H1 (cell line): ENCODE data around the gene ACTN3.

ENCODE experiments used
- EP300 ChIP-seq, 2 experiments: IDR thresholded peaks; 1 replicate in 1 of 2; 2 replicates in 1 of 2; pipeline ENCODE4 v1.6.1; 2011 to 2012; ENCODE audit warnings: low read depth in 2 of 2, low read length in 2 of 2, mild to moderate bottlenecking in 2 of 2, borderline replicate concordance in 1 of 2, inconsistent platforms in 1 of 2, moderate library complexity in 1 of 2
- POLR2AphosphoS5 ChIP-seq: IDR thresholded peaks from 2 replicates; pipeline ENCODE4 v1.6.1; 2011; ENCODE audit warnings: low read depth, low read length
- TF ChIP-seq, protein P1 (sequence below), 3 experiments: IDR thresholded peaks; 1 replicate in 2 of 3; 2 replicates in 1 of 3; pipeline versions ENCODE4 v1.5.1 to v1.6.1; 2011; ENCODE audit warnings: low read length in 3 of 3, mild to moderate bottlenecking in 3 of 3, inconsistent platforms in 2 of 3, low read depth in 1 of 3, moderate library complexity in 1 of 3; ENCODE audit not compliant: insufficient read depth in 1 of 3; ENCODE audit errors: control extremely low read depth in 1 of 3

DNA sequence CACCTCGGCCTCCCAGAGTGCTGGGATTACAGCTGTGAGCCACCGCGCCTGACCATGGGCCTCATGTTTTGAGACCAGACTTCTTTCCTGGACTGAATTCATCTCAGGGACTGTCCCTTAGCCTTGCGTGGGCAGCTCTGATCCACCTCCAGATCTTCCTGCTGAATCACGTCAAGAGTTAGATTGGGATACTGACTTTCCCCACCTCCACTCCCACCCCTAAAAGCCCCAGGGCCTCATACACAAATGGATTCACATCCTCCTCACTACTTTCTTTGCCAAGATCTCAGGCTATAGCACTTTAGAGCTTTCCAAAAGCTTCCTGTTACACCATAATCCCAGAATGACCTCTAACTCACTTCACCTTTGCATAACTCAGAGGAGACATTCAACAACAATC is 34.1 kb downstream of the ACTN3 start:
- TF ChIP-seq, protein P1, sequence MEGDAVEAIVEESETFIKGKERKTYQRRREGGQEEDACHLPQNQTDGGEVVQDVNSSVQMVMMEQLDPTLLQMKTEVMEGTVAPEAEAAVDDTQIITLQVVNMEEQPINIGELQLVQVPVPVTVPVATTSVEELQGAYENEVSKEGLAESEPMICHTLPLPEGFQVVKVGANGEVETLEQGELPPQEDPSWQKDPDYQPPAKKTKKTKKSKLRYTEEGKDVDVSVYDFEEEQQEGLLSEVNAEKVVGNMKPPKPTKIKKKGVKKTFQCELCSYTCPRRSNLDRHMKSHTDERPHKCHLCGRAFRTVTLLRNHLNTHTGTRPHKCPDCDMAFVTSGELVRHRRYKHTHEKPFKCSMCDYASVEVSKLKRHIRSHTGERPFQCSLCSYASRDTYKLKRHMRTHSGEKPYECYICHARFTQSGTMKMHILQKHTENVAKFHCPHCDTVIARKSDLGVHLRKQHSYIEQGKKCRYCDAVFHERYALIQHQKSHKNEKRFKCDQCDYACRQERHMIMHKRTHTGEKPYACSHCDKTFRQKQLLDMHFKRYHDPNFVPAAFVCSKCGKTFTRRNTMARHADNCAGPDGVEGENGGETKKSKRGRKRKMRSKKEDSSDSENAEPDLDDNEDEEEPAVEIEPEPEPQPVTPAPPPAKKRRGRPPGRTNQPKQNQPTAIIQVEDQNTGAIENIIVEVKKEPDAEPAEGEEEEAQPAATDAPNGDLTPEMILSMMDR (IDR thresholded peaks at IDR 0.05; ENCODE audit: control extremely low read depth in 1 of 3, insufficient read depth in 1 of 3, low read depth in 1 of 3, low read length in 3 of 3), result no peak
- TF ChIP-seq EP300 (IDR thresholded peaks at IDR 0.05; ENCODE audit: borderline replicate concordance in 1 of 2, low read depth in 2 of 2, low read length in 2 of 2) (no peak), POLR2AphosphoS5 (no peak)
